Activated gamma-delta T cell (primary cell): Measurements from ENCODE around the gene TMEM165.
"Not testable (repeated sequence)": the region's sequence is repeated elsewhere in the genome, so short reads cannot be mapped to it uniquely, and the experiment has no call there.

Source experiments
- DNase-seq: peaks from one replicate; lab custom pipeline; 2025; lab: John Stamatoyannopoulos, UW
- total RNA-seq, 2 donors: gene quantifications; one replicate each; lab custom pipeline; 2026; lab: John Stamatoyannopoulos, UW

Gene TMEM165, protein sequence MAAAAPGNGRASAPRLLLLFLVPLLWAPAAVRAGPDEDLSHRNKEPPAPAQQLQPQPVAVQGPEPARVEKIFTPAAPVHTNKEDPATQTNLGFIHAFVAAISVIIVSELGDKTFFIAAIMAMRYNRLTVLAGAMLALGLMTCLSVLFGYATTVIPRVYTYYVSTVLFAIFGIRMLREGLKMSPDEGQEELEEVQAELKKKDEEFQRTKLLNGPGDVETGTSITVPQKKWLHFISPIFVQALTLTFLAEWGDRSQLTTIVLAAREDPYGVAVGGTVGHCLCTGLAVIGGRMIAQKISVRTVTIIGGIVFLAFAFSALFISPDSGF
- total RNA-seq = 48.8 to 56.7 reads per million in 2 donors

DNA sequence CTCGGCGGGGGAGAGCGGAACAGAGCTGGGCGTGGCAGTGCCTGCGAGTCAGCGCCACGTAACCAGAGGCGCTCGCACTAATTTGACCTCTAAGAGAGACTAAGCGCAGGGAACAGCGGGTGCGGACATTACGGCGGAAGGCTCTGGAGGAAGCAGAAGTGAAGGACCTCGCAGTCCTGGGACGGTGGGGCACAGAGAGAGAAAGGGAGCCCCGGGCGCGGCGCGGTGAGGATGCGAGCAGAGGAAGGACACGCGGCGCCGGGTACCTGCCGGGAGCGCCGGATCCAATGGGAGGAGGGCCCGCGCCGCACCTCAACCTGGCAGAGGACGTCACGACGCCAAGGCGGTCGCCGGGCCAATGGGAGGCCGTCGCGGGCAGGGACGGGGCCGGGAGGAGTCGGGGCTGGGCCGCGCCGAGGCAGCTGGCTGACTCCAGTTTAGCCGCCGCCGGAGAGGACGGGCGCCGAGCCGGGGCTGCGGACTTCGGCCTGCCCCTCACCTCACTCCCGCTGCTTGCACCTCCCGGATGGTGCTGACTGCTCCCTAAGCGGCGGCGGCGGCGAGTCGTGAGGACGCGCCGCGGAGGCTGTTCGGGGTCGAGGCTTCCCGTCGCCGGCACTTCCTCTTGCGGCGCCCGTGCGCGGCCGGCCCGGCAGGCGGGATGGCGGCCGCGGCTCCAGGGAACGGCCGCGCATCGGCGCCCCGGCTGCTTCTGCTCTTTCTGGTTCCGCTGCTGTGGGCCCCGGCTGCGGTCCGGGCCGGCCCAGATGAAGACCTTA is at the start of gene TMEM165:
TSS of gene TMEM165 (plus strand) at position 429 of the 779 bp plus-strand sequence. CDS start at position 662, 233 bp downstream.
- peak; percentile 88 for DNase-seq

DNA sequence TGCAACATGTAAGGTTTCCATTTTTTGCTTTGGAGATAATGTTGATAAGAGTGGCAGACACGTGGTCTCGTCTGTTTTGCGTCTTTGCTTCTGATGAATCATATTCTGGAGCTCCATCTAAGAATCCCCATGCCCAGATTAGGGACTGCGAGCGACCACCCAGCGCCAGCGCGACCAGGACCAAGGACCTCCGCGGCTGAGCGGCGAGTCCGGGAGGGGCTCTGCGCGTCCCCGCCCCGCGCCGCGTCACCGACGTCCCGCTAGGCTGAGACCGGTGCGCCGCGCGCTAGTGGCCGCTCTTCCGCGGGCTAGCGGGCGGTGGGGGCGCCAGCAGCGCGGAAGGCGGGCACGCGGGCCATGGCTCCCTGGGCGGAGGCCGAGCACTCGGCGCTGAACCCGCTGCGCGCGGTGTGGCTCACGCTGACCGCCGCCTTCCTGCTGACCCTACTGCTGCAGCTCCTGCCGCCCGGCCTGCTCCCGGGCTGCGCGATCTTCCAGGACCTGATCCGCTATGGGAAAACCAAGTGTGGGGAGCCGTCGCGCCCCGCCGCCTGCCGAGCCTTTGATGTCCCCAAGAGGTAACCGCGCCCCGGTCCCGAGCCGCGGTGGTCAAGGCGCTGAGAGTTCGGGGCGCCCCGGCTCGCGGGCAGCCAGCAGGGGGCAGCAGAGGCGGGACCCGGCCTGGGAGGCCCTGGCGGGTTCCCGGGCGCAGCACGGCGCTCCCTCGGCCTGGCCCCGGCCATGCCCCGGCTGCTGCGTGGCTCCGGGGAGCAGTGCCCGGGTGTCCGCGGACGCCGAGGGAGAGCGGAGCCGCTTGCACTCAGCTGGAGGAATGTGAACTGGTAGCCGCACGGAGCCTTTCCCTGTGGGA is 49.5 kb upstream of the TMEM165 start, which contains the start of gene SRD5A3:
TSS of gene SRD5A3 (plus strand) at position 263 of the 871 bp plus-strand sequence. CDS start at position 358, 95 bp downstream.
- peak; percentile 60 for DNase-seq

DNA sequence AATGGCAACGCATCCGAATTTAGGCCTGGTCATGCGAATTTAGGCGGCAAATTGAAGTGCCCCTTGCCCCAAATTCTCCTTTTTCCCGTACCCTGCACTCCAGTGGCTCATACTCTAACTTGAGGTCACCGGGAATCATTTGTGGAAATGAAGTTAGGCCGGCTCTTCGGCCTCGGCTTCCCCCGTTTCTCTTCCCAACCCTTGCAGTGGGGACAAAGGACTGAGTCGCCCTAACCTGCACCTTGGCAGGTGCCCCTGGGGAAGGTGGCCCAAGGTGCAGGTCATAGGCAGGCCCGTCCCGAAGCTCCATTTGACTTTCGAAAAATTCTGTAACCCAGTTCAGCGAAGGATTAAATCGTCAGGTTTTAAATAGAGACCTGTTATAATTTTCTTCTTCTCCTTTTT is 48.9 kb upstream of the TMEM165 start:
- DNase-seq = no peak

DNA sequence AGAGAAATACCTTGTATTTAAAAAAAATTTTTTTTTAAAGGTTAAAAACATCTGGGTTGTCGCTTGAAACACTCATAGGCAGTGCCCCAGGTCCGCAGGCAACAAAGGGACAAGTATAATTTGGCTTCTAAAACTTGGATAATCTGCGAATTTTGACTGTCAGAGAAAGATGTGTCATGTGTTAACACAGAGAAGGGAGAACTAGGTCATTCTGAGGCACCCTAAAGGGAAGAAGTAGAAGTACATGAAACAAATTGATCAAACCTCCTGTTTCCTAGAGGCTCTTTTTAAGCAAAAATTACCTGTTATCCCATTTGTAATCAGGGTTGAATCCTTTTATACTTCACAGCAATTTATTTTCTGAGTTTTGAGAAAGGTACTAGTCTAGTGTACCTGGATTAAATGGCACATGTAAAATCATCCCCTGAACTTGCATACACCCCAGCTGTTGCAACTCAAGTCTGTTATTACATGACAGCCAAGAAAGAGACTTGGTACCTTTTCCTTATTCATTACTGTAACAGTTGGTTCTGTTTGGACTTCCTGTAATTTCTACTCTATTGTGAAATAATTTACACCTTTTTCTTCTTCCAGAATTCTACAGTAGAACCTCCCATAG is 48.0 kb upstream of the TMEM165 start:
- no peak for DNase-seq

DNA sequence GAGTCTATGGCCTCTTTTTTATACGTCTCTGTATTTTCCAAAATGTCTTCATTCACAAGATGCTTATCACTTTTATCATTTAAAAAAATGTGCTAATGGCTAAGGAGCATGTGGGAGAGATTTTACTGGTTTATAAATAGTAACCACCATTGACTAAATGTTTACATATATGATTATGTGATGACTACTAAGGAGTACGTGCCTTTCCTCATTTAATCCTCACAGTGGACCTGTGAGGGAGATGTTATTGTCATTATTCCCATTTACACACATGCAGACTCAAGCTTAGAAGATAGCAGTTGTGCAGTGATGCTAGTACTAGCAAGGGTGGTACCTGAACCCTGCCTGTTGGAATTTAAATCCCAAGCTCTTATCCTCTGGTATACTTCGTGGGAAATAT is 47.3 kb upstream of the TMEM165 start:
- DNase-seq = no peak

DNA sequence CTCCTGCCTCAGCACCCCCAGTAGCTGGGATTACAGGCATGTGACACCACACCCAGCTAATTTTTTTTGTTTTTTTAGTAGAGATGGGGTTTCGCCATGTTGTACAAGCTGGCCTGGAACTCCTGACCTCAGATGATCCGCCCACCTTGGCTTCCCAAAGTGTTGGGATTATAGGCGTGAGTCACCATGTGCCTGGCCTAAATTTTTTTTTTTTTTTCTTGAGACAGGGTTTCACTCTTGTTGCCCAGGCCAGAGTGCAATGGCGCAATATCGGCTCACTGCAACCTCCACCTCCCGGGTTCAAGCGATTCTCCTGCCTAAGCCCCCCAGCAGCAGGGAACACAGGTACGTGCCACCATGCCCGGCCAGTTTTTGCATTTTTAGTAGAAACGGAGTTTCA is 44.9 kb upstream of the TMEM165 start:
- not testable (repeated sequence) for DNase-seq

DNA sequence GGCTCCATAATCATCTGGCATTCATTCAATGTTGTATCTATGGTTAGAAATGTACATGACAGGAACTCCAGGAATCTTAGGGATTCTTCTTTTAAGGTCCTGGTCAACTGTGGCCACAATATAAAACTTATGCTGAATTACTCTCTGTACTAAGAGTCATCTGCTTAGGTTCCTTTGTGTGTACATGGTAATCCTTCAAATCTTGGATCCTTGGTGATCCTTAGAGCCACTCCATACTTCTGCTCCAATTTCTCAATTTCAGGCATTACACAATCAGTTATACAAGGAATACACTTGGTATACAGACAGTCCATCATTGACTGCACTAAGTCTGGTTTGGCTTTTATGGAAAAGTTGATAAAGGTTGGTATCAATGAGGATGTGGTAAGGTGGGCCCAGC is 43.9 kb upstream of the TMEM165 start:
- no peak for DNase-seq

DNA sequence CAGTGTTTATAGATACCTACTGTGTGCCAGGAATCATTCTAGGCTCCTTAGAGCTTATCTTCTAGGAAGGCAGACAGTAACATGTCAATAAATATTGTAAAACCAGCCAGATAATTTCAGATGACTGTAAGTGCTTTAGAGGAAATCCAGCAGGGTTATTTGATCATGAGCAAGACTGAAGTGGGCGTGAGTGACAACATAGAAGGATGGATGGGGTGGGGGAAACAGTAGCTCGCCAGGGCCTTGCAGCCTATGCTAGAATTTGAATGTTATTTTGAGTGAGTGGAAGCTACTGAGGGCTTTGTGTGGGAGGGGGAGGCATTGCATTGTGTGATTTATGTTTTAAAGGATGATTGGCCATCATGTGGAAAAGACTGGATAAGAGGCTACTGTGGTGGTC is 43.0 kb upstream of the TMEM165 start:
- no peak for DNase-seq

DNA sequence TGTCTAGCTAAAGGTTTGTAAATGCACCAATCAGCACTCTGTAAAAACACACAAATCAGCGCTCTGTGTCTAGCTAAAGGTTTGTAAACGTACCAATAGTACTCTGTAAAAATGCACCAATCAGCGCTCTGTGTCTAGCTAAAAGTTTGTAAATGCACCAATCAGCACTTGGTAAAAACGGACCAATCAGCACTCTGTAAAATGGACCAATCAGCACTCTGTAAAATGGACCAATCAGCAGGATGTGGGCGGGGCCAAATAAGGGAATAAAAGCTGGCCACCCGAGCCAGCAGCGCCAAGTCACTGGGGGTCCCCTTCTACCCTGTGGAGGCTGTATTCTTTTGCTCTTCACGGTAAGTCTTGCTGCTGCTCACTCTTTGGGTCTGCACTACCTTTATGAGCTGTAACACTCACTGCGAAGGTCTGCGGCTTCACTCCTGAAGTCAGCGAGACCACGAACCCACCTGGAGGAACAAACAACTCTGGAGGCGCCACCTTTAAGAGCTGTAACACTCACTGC is 42.5 kb upstream of the TMEM165 start:
- DNase-seq = not testable (repeated sequence)

DNA sequence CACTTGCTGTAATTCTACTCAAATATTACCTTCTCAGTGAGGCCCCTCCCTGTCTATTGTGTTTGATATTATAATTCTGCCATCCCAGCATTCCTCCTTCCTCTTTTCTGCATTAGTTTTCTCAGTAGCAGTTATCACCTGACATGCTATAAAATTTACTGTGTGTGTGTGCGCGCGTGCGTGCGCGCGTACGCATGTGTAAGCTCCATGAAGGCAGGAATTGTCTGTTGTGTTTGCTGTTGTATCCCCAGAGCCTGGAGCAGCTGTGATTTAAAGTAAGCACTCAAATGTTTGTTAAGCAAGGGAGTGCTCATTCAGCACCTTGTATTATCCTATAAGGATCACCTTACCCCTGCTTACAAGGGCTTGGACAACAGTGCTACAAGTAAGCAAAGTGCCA is 41.1 kb upstream of the TMEM165 start:
- no peak for DNase-seq

DNA sequence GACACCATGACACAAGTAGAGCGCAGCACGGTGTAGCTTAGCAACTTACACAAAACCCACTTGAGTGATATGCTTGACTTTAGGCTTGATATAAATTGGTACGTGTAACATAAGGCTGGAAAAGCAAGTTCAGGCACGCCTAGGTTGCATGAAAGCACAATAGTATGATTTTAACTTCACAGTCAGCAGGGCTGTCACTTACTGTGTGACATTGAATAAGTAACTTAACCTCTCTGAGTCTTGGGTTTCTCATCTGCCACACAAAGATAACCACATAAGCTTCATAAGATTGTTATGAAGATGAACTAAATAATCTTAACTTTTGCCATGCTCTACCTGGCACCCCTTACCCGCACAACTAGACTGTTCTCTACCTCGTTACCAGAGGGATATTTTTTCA is 40.2 kb upstream of the TMEM165 start:
- no peak for DNase-seq

DNA sequence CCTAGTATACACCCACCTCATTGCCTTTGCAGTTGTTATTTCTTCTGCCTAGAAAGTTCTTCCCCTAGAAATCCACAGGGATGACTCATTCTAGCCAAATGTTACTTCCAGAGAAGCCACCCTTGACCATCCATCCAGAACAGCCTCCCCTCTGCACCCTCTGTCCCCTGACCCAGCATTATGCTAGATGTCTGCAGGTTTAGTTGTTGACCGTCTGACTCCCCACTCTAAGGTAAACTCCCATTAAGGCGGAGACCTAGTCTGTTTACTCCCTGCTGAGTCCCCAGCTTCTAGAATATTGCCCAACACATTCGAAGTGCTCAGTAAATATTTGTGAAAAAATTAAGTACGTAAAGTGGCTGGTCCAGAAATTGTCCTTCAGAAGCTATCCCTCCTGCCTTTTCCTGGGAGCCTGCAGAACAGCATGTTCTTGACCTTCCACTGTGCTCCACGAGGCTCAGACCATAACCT is 38.7 kb upstream of the TMEM165 start:
- DNase-seq = no peak

DNA sequence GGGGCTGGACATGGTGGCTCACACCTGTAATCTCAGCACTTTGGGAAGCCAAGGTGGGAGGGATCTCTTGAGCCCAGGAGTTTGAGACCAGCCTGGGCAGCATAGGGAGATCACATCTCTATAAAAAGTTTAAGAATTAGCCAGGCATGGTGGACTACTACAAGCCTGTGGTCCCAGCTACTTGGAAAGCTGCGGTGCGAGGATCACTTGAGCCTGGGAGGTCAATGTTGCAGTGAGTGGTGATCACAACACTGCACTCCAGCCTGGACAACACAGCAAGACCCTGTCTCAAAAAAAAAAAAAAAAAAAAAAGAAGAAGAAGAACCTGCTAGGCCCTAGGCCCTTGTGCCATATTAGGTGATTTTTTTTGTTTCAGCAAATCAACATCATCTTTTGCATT is 37.5 kb upstream of the TMEM165 start:
- DNase-seq = no peak

DNA sequence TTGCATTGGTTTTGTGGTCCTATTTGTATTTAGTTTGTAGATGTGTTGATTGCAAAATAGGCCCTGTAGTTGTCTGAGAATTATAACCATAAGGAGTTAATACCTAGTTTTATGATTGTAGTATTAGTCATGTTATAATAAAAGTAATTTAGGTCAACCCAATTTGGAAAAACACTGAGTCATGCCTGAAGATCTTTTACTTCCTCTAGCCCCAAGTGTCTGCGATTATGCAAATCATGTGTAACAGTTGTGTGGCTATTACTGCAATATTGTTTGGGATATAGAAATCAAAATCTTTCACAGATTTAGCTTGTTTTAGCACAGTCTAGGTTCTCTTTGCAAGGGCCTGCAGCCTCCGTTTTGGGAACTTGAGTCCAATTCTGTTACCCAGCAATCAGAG is 37.1 kb upstream of the TMEM165 start:
- DNase-seq = no peak

DNA sequence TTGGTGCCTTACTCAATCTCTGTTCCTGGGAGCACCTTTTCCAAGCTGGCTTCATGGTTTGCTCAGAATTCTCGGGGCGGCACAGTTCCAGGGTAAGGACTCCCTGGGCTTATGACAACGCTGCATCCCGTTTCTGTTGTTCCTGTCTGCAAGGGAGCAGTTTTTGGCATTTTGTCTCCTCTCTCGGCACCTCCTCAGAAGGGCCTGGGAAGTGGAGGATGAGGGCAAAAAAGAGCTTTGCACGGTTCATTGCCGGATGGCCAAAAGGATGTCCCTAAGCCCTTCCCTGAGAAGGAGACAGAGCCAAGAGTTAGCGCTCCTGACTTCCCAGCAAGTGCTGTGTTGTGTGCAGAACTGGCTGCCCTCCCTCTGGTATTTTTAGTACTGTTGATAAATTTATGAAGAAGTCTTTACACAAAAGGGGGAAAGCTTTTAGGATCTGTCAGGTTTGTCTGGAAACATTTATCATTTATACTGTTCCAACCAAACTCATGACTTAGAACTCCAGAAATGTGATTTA is 36.3 kb upstream of the TMEM165 start:
- no peak for DNase-seq

DNA sequence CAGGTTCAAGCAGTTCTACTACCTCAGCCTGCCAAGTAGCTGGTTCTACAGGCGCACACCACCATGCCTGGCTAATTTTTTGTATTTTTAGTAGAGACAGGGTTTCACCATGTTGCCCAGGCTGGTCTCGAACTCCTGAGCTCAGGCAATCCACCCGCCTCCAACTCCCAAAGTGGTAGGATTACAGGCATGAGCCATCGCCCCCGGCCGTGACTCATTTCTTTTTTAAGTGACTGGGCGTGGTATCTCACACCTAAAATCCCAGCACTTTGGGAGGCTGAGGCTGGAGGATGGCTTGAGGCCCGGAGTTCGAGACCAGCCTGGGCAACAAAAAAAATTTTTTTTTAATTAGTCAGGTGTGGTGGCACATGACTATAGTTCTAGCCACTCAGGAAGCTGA is 32.8 kb upstream of the TMEM165 start:
- DNase-seq = not testable (repeated sequence)

DNA sequence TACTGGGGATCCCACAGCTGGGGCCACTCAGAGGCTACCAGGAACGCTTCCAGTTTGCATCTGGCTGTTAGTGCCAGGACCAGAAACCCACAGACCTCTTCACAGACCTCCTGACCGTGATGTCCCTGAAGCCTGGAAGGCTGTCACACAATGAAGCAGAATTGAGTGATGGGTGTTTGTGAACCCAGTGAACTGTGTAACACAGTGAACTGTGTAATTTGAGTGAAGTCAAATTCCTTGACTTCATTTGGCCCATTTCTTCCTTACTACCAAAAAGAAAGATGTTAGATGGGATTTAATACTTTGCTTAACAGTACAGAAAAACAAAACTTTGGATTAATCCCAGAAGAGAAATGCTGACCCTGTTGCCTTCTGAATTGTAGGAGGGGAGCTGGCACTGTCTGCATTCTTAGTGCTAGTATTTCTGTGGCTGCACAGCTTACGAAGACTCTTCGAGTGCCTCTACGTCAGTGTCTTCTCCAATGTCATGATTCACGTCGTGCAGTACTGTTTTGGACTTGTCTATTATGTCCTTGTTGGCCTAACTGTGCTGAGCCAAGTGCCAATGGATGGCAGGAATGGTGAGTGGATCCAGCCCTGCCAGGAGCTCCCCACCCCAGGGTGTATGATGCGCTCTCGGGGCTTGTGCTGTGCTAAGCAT is 31.9 kb upstream of the TMEM165 start:
- DNase-seq = no peak

DNA sequence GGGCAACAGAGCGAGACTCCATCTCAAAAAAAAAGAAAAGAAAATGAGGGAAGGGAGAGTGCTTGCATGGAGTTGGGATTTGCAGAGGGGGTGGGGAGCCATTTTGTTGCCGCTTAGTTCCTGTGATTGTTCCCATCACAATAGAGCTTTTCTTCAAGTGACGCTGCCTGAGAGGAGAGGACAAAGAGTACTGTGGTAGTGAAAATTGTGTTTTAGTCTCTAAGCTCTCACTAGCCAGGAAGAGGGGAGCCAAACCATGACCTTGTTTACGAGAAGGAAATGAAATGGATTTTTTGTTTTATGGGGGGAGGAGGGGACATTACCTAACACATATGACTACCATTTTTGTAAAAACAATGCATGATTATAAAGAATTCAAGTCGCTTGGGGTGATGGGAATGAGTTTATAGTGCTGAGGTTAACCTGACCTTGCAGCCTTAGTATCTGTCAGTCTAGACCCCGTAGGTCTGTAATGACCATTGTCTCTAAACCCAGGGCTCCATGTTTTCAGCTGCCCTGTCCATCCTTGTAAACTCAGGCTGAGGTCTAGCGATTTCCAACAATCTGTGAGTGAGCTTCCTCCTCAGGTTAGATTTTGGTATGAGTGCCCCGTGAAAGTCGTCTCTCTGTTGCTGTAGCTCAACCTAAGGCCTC is 30.9 kb upstream of the TMEM165 start:
- no peak for DNase-seq

DNA sequence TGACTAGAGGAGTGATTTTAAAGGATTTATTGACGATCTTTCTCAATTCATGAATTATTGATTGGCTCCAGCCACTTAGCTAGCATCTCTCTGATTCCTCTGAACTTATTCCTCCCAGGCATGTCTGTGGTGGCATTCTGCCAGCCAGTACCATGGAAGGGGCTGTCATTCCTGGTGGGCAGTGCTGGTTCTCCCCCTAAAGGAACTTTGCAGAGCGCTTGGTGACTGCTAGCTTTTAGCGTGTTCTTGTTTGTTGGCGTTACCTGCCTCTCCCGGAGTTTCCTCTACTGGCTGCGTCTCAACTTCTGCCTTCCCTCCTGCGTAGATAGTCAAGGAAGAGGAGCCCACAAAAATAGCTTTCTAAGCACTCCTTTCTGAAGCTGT is 30.4 kb upstream of the TMEM165 start:
- DNase-seq = no peak

DNA sequence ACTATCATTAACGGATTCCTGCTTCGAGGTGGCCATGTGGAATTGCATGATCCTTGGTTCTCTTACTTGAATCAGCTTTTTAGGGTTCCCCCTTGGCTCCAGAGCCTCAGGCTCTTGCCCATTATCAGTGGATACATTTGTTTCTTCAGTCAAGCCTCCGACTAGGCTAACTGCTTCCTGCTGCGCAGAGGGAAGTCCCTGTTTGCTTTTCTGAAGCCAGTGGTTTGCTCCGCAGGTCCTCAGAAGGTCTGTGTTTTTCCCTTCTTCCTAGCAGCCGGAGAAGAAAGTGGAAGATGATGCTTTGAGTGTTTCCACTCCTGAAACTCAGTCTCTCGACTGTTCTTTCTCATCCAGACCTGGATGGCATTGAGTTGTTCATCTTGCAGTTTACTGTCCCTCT is 29.1 kb upstream of the TMEM165 start:
- DNase-seq = no peak
